Lung (tissue), 12 donors: Measurements from ENCODE around the gene LRRC45. TPM values are rescaled to one million over a fixed set of nuclear protein-coding genes. Genes with fewer than 3 reads are reported as not detected.

Experiments
- ATAC-seq: fragments of 200-7000 bp; cut with Tn5 transposase; one replicate; pipeline ENCODE4 v1.9.1; 2020; ENCODE audit warnings: moderate number of reproducible peaks; ENCODE audit not compliant: insufficient read depth, low FRiP score
- DNase-seq, 3 donors: peaks; one replicate each; pipeline ENCODE4 v3.0.0-alpha.2; 2013 to 2017
- H3K27ac ChIP-seq, 2 donors: one replicate each; pipeline ENCODE4 v1.5.1; 2013; ENCODE audit warnings: mild to moderate bottlenecking in 2 of 2, moderate library complexity in 2 of 2, control low read depth in 1 of 2, inconsistent platforms in 1 of 2, low read depth in 1 of 2, low read length in 1 of 2
- H3K27me3 ChIP-seq, 3 donors: one replicate each; pipeline ENCODE4 v1.5.1; 2013; ENCODE audit warnings: low read length in 2 of 3; ENCODE audit not compliant: control insufficient read depth in 3 of 3, insufficient read depth in 3 of 3
- H3K36me3 ChIP-seq, 4 donors: one replicate each; pipeline ENCODE4 v1.5.1; 2013; ENCODE audit warnings: low read length in 4 of 4, mild to moderate bottlenecking in 1 of 4, moderate library complexity in 1 of 4; ENCODE audit not compliant: control insufficient read depth in 4 of 4, insufficient read depth in 4 of 4
- H3K4me1 ChIP-seq, 5 donors: one replicate each; pipeline ENCODE4 v1.5.1; 2013; ENCODE audit warnings: low read length in 5 of 5, mild to moderate bottlenecking in 2 of 5, moderate library complexity in 1 of 5; ENCODE audit not compliant: control insufficient read depth in 5 of 5, insufficient read depth in 5 of 5
- H3K4me3 ChIP-seq: one replicate; pipeline ENCODE4 v1.5.1; 2013; ENCODE audit warnings: mild to moderate bottlenecking, control low read depth, moderate library complexity
- H3K9ac ChIP-seq, 2 donors: one replicate each; pipeline ENCODE4 v1.5.1; 2013; ENCODE audit warnings: low read length in 2 of 2, control low read depth in 1 of 2; ENCODE audit not compliant: insufficient read depth in 1 of 2
- H3K9me3 ChIP-seq, 4 donors: one replicate each; pipeline ENCODE4 v1.5.1; 2013; ENCODE audit warnings: low read length in 3 of 4, mild to moderate bottlenecking in 1 of 4, moderate library complexity in 1 of 4; ENCODE audit not compliant: control insufficient read depth in 4 of 4, insufficient read depth in 3 of 4
- WGBS, 2 donors: extraction: QIAGEN DNeasy Blood & Tissue Kit; methylation state at CpG; one replicate each; pipeline ENCODE4 v1.1.7; 2013; 5-methylcytosine and 5-hydroxymethylcytosine counted together
- polyA plus RNA-seq, 2 donors: library from polyadenylated mRNA; stranded (reverse); fragments of 200-250 nt; gene quantifications; one replicate each; pipeline ENCODE4 v1.2.1, GENCODE V29; 2013
- total RNA-seq, 2 donors: library from RNA; depleted of rRNA in 1 of 2; stranded (reverse); fragments of >200 nt in 1 of 2; gene quantifications; one replicate each; pipeline ENCODE4 v1.2.1, GENCODE V29; 2014 to 2021
- TF ChIP-seq, protein P1 (sequence below): IDR thresholded peaks from 2 replicates; pipeline ENCODE4 v1.5.1; 2012; ENCODE audit warnings: mild to moderate bottlenecking; ENCODE audit errors: control extremely low read depth, extremely low read depth
- donor health status: control.
- donor health status: control.
- donor health status: Bipolar disorder and iron deficiency.
- donor health status: healthy.
- donor health status: DM: yes; HTN: yes; CAD: no.

LRRC45 gene
- total and polyA plus RNA-seq, 4 donors: 12.1 to 26.6 (median 16.5) TPM

DNA sequence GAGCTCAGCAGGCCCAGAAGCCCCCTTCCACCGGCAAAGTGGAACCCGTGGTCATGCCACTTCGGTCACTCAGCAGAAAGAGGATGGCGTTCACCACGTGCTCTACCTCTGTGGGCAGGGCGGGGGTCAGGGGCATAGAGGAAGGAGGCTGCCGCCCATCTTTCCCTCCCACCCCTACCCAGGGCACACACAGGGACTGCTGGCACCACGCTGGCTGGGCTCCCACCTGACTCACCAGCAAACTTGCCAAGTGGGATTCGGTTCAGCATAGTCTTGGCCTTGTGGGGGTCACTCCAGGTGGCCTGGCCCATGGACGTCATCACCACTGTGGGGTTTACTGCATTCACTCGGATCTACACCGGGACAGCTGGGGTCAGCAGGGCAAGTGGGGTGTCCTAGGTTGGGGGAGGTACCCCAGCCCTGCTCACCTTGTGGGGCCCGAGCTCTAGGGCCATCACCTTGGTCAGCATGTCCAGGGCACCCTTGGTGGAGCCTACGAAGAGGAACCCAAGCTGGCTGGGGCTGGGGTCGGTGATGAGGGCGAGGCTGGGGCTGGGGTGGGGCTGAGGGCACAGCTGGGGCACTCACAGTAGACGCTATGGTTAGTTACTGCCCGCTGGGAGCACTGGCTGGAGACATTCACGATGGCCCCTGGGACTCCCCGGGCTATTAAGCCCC is 13.0 kb downstream of the LRRC45 start:
- H3K4me3 ChIP-seq: no peak overlapping the region
- peaks cover 0 to 4% (median 0%) of the 10 kb centered on the region in 4 donors for H3K36me3 ChIP-seq
- peaks cover 0 to 15% (median 9%) of the 10 kb centered on the region in 5 donors for H3K4me1 ChIP-seq
- no peaks in the 10 kb centered on the region for H3K27me3 ChIP-seq
- no peaks in the 10 kb centered on the region for H3K9me3 ChIP-seq
- peak overlapping the region in 1 of 2 donors; percentile 56 for H3K9ac ChIP-seq
- H3K27ac ChIP-seq: peak overlapping the region; percentile 97 to 98
- WGBS, 2 donors: 88 to 90% methylated on average over 18 to 20 of the region's 20 CpGs
- ATAC-seq: no peak
- TF ChIP-seq, protein P1, sequence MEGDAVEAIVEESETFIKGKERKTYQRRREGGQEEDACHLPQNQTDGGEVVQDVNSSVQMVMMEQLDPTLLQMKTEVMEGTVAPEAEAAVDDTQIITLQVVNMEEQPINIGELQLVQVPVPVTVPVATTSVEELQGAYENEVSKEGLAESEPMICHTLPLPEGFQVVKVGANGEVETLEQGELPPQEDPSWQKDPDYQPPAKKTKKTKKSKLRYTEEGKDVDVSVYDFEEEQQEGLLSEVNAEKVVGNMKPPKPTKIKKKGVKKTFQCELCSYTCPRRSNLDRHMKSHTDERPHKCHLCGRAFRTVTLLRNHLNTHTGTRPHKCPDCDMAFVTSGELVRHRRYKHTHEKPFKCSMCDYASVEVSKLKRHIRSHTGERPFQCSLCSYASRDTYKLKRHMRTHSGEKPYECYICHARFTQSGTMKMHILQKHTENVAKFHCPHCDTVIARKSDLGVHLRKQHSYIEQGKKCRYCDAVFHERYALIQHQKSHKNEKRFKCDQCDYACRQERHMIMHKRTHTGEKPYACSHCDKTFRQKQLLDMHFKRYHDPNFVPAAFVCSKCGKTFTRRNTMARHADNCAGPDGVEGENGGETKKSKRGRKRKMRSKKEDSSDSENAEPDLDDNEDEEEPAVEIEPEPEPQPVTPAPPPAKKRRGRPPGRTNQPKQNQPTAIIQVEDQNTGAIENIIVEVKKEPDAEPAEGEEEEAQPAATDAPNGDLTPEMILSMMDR: no peak
- DNase-seq: no peak

- peak overlapping the region; percentile 56 for H3K4me3 ChIP-seq
- no peaks in the 10 kb centered on the region for H3K27me3 ChIP-seq
- no peak for DNase-seq
- TF ChIP-seq, protein P1: no peak
- no peaks in the 10 kb centered on the region for H3K9me3 ChIP-seq
- peaks cover 0 to 4% (median 0%) of the 10 kb centered on the region in 4 donors for H3K36me3 ChIP-seq
- peaks cover 0 to 13% (median 9%) of the 10 kb centered on the region in 5 donors for H3K4me1 ChIP-seq
- peak overlapping the region; percentile 56 to 63 for H3K9ac ChIP-seq
- 34 to 43% methylated on average over 23 of the region's 23 CpGs for WGBS, 2 donors
- no peak for ATAC-seq
- H3K27ac ChIP-seq: peak overlapping the region; percentile 97 to 98
Measured at GRCh38 chr17:82036634-82037091, 13.6 kb downstream of the LRRC45 start.

DNA sequence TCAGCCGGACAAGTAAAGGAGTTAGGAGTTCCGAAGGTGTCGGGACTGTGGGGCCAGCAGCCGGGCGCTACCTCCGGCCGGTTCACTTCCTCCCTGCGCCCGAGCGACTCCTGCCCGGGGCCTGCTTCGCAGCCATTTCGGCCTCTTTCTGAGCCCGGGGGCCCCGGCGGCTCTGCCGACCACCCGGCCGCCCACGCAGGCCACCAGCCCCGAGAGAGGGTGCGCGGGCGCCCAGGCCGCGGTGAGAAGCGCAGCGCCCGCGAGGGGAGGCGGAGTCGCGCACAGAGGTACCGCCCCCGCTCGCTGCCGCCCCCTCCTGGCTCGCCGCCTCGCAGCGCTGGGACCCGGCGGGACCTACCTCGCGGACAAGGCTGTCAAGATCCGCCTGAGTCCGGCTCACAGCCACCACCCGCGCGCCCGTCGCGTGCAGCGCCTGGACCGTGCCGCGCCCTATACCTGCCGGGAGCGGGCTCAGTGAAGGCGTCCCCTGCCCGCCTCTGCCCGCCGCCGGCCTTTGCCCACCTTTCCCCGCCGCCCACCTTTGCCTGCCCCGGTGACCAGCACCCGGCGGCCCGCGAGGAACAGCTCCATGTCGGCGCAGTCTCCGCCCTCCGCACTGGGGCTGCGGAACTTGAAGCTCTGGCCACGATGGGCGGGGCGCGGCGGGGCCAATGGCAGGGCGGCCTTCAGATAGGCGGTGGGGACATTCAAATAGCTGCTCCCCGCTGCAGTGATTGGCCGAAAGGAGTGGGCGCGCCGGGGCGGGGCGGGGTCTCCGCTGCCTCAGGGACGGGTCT is 14.2 kb downstream of the LRRC45 start, which contains the start of gene DCXR:
DCXR (minus strand) TSS at position 606 of the 797 bp plus-strand sequence; CDS start at position 591, 15 bp downstream.
- WGBS, 2 donors: 1% methylated on average over 77 to 92 of the region's 92 CpGs
- H3K4me1 ChIP-seq: peaks cover 0 to 13% (median 9%) of the 10 kb centered on the region in 5 donors
- TF ChIP-seq, protein P1: peak; percentile 59
- peak; percentile 95 for ATAC-seq
- H3K27me3 ChIP-seq: no peaks in the 10 kb centered on the region
- peak within 1 kb of the TSS; percentile 97 to 98 for H3K27ac ChIP-seq
- peak within 1 kb of the TSS; percentile 56 for H3K4me3 ChIP-seq
- H3K36me3 ChIP-seq: peaks cover 0 to 4% (median 0%) of the 10 kb centered on the region in 4 donors
- peak within 1 kb of the TSS; percentile 56 to 63 for H3K9ac ChIP-seq
- H3K9me3 ChIP-seq: no peaks in the 10 kb centered on the region
- peak; percentile 97 to 98 (median 97) for DNase-seq
